HG03103 (cell line): ENCODE measurements around the gene ATP5ME.
"Not testable (repeated sequence)": the region's sequence is repeated elsewhere in the genome, so short reads cannot be mapped to it uniquely, and the experiment has no call there.

Experiments
- ATAC-seq: cut with Tn5 transposase; IDR thresholded peaks from one replicate; pipeline ENCODE4 v1.9.1; 2021; ENCODE audit warnings: low read depth; ENCODE audit not compliant: unreplicated experiment

ATP5ME gene

DNA sequence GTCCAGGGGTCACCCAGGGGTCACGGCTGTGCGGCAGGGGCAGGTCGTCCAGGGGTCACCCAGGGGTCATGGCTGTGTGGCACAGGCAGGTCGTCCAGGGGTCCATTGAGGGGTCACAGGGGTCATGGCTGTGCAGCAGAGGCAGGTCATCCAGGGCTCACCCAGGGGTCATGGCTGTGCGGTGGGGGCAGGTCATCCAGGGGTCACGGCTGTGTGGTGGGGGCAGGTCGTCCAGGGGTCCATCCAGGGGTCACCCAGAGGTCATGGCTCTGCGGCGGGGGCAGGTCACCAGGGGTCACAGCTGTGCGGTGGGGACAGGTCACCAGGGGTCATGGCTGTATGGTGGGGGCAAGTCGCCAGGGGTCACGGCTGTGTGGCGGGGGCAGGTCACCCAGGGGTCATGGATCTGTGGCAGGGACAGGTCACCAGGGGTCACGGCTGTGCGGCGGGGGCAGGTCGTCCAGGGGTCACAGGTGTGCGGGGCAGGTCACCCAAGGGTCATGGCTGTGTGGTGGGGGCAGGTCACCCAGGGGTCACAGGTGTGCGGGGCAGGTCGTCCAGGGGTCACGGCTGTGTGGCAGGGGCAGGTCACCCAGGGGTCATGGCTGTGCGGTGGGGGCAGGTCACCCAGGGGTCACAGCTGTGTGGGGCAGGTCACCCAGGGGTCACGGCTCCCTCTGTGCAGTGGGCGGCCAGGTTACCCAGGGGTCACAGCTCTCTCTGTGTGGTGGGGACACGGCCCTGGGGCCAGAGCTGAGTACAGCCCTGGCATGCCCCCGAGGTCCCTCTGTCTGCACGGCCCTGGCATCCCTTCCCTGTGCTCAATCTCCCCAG lies 16.0 kb downstream of the ATP5ME start:
- ATAC-seq: no peak

DNA sequence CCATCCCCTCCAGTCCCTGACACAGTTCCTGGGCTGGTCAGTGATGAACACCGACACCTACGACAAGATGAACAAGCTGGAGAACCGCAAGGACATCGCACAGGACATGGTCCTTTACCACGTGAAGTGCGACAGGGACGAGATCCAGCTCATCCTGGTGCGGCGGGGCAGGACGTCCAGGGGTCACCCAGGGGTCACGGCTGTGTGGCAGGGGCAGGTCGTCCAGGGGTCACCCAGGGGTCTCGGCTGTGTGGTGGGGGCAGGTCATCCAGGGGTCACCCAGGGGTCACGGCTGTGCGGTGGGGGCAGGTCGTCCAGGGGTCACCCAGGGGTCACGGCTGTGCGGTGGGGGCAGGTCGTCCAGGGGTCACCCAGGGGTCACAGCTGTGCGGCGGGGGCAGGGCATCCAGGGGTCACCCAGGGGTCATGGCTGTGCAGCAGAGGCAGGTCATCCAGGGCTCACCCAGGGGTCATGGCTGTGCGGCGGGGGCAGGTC lies 16.7 kb downstream of the ATP5ME start:
- no peak for ATAC-seq

DNA sequence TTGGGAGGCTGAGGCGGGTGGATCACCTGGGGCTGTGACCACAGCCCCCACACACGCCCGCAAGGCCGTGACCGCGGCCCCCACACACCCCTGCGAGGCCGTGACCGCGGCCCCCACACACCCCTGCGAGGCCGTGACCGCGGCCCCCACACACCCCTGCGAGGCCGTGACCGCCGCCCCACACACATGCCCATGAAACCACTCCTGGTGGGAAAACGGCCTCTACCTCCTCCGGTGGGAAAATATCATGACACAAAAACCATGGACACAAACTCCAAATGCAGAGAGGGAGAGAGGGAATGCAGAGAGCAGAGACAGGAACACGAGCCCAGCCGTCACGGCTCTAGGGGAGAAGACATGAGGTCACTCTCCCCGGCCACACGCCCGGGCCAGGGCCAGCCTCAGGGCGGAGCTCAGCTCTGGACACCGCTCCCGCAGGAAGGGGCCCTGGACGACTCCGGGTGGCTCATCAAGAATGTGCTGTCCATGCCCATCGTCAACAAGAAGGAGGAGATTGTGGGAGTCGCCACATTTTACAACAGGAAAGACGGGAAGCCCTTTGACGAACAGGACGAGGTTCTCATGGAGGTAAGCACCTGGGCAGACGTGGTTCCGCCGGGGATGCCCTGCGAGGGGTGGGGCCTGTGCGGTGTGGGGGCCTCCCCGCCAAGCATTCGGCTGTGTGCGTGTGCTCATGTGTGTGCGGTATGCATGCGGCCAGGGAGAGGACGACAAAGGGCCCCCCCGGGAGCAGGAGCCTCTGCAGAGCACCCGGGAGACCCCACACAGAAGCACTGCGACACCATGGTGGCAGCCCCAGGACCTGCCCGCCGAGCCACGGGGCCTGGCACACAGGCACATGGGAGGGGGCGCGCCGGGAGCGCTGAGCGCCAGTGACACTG lies 17.4 kb downstream of the ATP5ME start:
- no peak for ATAC-seq

DNA sequence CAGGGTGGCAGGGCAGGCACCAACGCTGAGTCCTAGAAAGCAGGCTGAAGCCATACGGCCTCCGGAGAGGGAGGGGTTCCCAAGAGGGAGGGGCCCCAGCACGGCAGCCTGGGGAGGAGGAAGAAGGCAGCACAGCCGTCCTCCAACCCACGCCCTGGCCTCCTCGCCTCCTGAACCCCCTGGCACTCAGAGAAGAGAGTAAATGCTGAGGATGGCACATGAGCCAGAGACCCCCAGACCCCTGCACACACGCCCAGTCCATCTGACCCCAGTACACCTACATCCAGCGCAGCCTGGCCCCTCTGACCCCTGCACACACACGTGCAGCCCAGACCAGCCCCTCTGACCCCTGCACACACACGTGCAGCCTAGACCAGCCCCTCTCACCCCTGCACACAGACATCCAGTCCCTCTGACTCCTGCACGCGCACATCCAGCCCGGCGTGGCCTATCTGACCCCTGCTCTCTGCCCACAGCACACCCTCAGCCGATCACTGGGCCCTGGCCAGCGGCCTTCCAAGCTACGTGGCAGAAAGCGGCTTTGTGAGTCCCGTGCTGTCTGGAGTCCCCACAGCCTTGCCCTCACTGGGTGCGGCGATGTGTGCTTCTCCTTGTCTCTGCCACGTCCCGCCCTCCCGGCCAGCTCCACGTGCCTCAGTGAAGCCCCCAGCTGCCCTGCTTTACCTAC lies 18.5 kb downstream of the ATP5ME start:
- no peak for ATAC-seq

DNA sequence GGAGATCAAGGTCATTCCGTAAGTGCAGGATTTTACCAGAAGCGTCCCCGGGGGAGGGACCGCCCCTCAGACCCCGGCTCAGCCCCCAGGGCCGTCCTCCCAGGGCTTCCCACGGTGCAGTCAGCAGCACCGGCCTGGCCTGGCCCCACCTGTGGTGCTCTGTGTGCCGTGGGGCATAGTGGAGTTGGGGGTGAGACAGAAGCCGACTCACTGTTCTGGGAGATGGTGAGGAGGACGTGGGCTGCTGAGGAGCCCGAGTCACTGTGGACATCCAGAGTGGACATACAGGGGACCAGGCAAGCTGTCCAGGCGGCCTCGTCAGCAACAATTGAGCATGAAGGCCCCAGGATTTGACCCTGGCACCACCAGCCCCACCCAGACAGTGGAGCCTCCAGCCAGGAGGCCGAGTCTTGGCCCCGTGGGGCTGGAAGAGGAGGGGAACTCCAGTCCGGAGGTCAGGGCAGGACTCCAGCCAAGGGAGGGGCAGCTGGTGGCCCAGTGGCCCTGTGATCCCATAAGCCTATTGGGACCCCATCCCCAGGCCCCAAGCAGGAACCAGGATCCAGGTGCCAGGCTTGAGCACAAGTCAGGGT lies 19.1 kb downstream of the ATP5ME start:
- no peak for ATAC-seq

DNA sequence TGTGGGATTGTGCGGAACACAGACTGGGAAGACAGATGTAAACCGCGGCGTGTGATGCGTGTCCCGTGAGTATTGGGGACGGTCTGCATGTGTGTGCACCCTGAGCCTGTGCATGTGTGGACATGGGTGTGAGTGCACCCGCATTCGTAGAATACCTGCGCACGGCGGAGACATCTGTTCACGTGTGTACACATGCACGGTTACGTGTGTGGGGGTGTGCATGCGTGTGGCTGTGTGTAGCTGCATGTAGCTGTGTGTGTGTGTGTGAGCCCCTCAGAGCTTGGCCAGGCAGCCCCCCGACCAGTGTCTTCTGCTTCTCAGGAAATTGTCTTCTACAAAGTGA lies 19.6 kb downstream of the ATP5ME start:
- no peak for ATAC-seq

DNA sequence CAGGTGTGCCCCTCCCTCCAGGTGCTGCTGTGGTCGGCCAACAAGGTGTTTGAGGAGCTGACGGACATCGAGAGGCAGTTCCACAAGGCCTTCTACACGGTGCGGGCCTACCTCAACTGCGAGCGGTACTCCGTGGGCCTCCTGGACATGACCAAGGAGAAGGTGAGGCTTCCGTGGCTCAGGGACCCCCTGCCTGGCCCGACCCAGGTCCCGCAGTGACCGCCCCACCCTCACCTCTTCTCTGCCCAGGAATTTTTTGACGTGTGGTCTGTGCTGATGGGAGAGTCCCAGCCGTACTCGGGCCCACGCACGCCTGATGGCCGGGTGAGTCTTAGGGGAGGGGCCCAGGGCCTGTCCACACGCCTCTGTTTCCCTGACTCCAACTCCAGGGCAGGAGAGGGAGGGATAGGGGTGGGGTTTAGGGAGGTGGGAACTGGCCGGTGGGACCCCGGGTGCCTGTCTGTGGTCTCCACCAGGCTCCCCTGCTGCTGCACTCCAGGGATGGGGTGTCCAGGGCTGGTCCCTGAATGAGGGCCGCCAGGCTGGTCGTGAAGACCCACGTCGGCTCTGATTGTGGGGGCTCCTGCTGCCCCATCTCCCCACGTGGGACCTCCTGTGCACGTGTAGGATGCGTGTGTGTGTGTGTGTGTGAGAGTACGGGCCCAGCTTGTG lies 20.1 kb downstream of the ATP5ME start:
- no peak for ATAC-seq

DNA sequence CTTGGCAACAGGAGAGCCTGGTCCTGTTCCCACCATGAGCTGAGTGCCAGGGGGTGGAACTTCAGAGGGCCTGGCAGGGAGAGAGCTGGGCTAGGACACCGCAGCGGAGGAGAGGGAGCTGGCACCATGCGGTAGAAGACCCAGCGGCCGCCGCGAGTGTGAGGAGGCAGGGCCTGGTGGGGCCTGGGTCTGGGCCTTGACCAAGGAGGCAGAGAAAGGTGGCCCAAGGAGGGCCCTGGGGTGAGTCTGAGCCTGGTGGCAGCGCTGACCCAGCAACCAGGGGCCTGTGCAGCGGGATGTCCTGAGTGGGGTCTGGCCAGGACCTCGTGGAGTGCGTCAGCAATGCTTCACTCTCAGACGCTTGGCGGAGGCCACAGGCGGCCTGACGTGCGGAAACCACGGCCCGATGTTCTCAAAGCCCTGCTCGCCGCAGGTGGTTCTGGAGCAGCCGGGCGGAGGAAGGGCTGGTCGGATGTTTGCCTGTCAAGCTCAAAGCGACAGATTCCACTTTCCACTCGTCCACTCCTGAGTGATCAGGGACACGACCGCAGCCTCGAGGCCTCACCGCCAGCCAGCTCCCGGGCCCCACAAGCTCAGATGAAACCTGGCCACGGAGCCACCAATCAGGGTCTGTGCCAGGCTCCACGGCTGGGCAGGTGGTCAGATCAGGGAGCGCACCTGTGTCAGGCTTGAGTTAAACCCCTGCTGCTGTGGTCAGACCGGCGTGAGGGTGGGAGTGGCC lies 20.8 kb downstream of the ATP5ME start:
- no peak for ATAC-seq

DNA sequence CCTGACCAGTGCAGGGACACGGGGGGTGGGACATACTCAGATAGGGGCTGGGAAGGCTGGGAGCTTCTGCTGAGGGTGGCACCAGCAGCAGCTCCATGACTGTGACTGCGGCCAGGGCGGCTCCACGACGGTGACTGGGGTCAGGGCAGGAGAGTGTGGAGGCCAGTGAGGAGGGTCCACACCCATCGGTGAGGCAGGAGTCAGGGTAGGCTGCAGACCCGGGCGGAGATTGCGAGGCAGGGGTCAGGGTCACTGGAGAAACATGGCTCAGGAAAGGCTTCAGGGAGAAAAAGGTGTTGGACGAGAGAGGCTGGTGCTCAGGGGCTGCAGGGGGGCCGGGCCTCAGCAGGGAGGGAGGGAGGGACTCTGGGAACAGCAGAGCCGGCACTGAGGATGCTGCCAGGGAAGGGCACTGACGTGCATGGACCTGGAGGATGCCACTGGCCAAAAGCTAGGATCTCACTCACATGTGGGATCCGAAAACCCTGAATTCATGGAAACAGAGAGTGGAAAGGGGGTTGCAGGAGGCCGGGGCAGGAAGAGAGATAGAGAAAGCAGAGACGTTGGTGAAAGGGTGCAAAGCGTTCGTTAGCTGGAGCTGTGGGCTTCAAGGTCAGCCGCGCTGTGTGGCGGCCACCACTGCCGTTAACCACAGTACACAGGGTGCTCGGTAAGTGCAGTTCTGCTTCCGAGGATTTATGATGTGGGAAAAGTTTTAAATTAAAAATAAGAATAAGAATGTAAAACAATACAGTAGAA lies 22.0 kb downstream of the ATP5ME start:
- ATAC-seq: no peak

DNA sequence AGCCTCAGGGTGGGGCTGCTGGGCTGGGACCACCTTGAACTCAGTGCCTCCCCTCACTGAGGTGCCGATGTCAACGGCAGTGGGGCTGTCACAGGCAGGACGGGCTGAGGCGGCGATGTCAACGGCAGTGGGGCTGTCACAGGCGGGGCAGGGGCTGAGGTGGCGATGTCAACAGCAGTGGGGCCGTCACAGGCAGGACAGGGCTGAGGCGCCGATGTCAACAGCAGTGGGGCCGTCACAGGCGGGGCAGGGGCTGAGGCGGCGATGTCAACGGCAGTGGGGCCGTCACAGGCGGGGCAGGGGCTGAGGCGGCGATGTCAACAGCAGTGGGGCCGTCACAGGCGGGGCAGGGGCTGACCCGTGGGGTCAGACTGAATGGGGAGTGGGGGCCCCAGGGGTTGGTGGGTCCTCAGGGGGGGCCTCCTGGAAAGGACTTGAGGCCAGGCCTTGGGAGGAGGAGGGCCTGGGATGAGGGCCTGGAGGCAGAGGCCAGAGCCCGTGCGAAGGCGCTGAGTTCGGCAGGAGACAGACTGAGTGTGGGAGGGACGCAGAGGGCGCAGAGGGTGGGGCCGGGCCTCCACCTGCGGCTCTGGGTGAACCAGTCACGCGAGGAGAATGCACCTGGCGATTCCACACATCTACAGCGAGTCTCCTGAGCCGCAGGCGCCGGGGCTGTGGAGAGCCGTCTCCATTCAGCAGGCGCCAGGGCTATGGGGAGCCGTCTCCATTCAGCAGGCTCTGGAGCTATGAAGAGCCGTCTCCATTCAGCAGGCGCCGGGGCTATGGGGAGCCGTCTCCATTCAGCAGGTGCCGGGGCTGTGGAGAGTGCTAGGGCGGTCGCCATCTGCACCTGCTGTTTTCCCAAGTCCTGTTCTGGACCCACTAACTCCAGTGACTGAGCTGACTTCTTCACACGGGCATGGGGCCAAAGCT lies 22.9 kb downstream of the ATP5ME start:
- ATAC-seq: no peak

DNA sequence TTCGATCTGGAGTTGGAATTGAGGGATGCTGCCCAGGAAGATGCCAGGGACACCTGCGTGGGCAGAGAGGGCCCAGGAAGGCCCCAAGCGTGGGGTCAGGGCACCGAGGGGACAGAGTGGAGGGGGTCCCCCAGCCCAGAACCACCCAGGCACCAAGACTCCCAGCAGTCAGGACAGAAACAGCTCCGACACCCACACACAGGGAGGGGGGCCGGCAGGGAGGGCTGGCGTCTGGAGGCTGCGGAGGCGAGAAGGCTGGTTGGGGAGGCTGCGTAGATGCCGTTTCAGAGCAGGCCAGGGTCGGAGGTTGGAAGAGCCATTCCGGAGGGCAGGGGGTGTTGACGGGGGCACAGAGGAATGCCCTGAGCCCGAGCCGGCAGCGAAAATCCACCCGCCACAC lies 23.6 kb downstream of the ATP5ME start:
- ATAC-seq: no peak

DNA sequence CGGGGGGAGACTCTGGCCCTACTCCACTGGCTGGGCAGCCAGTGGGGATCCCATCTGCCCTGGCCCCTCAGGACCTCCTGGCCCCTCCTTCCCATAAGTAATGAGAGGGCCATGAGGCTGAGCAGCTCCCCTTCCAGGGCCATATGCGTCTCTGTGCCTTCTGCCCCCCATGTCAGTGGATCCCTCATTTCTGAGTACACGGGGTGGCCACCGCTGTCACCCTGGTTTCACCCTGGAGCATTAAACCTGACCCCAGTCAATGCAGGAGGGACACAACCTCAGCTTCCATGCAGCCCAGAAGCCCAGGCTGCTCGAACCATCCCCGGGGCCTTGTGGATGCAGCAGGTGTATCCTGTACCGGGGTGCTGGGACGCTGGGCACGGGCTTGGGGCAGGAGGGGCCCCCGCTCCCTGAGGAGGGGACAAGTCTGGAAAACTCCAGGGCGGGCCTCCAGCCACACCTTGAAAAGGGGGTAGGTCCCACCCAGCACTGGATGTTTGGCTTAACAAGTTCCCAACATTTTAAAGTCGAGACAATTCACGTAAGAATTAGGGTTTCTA lies 24.2 kb downstream of the ATP5ME start:
- ATAC-seq: no peak

DNA sequence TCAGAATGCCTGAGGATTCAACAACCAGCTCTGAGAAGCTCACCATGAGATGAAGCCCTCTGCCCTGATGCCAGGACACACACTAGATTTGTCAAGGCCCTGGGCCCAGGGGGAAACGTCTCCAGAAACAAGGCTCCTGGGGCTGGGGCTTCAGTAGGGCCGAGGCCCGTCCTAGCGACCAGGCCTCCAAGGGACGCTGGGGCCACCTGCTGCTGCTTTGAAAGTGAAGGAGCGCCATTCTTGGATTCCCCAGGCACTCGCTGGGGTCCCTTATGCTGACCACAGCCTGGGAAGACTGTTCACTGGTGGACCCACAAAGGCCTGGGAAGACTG lies 24.8 kb downstream of the ATP5ME start:
- ATAC-seq: no peak

DNA sequence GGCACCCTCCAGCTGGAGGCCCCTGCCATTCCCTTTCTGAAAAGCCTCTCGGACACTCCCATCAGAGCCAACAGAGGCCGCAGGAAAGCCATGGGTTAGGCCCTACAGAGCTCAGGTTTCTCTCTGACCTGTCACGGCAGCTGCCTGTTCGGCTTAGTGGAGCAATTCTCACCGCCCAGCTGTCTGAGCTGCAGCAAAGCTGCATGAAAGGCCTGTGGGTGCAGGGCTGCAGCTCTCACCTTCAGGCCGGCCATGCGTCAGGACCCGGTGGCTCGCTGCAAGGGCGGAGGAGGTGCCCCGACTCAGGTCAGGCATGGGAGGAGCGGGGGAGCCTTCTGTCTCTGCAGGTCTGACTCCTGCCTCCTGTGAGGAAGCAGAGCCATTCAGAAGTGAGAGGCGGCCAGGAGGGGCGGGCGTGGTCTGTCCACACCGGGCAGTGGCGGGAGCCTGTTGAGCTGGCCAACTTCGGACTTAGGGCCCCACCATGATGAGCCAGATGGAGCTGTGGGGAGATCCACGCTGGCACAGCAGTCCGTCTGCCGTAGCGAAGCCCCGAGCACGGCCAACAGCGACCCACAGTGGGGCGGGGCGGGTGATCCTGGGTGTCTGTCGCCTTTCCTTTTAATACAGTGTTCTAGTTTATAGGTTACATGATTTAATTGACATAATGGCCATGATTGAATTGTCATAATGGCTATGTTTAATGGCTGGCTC lies 25.3 kb downstream of the ATP5ME start:
- no peak for ATAC-seq

DNA sequence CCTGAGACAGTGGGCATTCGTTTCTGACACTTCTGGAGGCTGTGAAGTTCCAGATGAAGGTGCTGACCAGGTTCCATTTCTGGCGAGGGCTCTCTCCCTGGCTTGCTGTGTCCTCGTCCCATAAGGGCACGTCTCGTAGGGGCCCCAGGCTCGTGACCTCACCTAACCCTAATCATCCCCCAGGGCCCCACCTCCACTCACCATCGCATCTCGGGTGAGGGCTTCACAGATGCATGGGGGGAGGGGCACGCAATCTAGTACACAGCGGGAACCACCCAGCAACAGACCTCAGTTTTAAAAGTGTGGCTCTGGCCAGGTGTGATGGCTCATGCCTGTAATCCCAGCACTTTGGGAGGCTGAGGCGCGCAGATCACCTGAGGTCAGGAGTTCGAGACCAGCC lies 26.6 kb downstream of the ATP5ME start:
- no peak for ATAC-seq

DNA sequence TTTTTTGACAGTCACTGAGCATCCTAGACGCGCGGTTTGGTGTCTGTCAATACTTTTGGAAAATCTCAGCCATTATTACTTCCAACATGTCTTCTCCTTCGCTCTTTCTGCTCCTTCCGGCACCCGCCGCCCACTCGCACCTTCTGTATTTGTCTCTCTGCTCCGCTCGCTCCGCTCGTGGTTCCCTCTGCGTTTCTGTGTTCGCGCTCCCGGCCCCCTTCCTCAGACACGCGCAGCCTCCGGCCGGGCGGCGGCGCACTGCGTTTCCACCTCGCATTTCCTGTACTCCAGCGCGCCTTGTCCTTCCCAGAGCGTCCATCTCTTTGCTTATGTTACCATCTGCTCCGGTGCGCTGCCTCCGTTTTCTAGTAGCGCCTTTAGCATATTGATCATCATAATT lies 27.6 kb downstream of the ATP5ME start:
- no peak for ATAC-seq

DNA sequence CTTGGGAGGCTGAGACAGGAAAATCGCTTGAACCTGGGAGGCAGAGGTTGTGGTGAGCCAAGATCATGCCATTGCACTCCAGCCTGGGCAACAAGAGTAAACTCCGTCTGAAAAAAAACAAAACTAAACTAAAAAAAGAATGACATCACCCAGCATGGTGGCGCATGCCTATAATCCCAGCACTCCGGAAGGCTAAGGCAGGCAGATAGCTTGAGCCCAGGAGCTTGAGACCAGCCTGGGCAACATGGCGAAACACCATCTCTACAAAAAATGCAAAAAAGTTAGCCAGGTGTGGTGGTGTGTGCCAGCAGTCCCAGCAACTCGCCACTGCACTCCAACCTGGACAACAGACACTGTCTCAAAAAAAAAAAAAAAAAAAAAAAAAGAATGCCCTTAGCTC lies 31.7 kb downstream of the ATP5ME start:
- not testable (repeated sequence) for ATAC-seq
